HCT116 (cell line): ENCODE data around the gene FCRL2. TPM values are rescaled to one million over a fixed set of nuclear protein-coding genes. Genes with fewer than 3 reads are reported as not detected.

Experiments
- ATAC-seq: fragments of 200-7000 bp; cut with Tn5 transposase; 2 replicates; pipeline ENCODE4 v1.9.1; 2020; ENCODE audit warnings: mild to moderate bottlenecking, moderate library complexity
- BruUV-seq: library from RNA; stranded (reverse); fragments of 400-500 nt; replicated peaks from 2 replicates; lab custom pipeline; 2021; lab: Mats Ljungman, UMichigan
- CTCF ChIA-PET: fragments of 300-600 bp; sonication (Branson Sonifier 250); formaldehyde crosslinking; loops from one replicate; lab custom pipeline; 2021; ENCODE audit warnings: antibody characterized with exemption; lab: Charles Lee
- POLR2A ChIA-PET: fragments of 300-600, 350-600 bp; sonication (Branson Sonifier 250); formaldehyde crosslinking; loops from one replicate; lab custom pipeline; 2021; ENCODE audit warnings: antibody characterized with exemption; lab: Charles Lee
- RAD21 ChIA-PET, 2 experiments: fragments of 300-600 bp; sonication (Branson Sonifier 250); formaldehyde crosslinking; loops; one replicate each; lab custom pipeline; 2023; ENCODE audit warnings: low total read pairs in 2 of 2; ENCODE audit not compliant: uncharacterized antibody in 2 of 2, unreplicated experiment in 2 of 2, low non-redundant PET in 1 of 2; lab: Charles Lee
- DNase-seq: peaks from one replicate; pipeline ENCODE4 v3.0.0-alpha.2; 2010; ENCODE audit warnings: low read depth, low spot score
- H2AFZ ChIP-seq: fragments of 200-600 bp; shearing (Covaris generic), sonication (generic); 2 replicates; pipeline ENCODE4 v1.6.1; 2017; ENCODE audit warnings: low read depth, mixed run types, mixed read lengths, antibody characterized with exemption, low read length; ENCODE audit not compliant: poor library complexity, severe bottlenecking
- H3K27ac ChIP-seq: 2 replicates; pipeline ENCODE4 v1.5.1; 2012; ENCODE audit warnings: low read depth, low read length
- H3K27me3 ChIP-seq: fragments of 200-600 bp; sonication (generic); 2 replicates; pipeline ENCODE4 v1.6.1; 2016; ENCODE audit warnings: mixed run types, low read length, mixed read lengths; ENCODE audit not compliant: insufficient read depth
- H3K36me3 ChIP-seq, 2 experiments: fragments of 200-500 bp in 1 of 2; fragments of 200-600 bp in 1 of 2; sonication (Bioruptor generic) in 1 of 2; sonication (generic) in 1 of 2; 2 replicates each; pipeline versions ENCODE4 v1.5.1 to v1.6.1; 2014 to 2016; ENCODE audit warnings: low read length in 2 of 2, inconsistent platforms in 1 of 2, mixed read lengths in 1 of 2, mixed run types in 1 of 2; ENCODE audit not compliant: insufficient read depth in 2 of 2, control insufficient read depth in 1 of 2
- H3K4me1 ChIP-seq, 2 experiments: fragments of 200-600 bp in 1 of 2; sonication (generic) in 1 of 2; 2 replicates each; pipeline versions ENCODE4 v1.5.1 to v1.6.1; 2012 to 2017; ENCODE audit warnings: low read length in 2 of 2, inconsistent platforms in 1 of 2, mild to moderate bottlenecking in 1 of 2, mixed read lengths in 1 of 2, mixed run types in 1 of 2, moderate library complexity in 1 of 2; ENCODE audit not compliant: insufficient read depth in 2 of 2, control insufficient read depth in 1 of 2
- H3K4me2 ChIP-seq: fragments of 200-600 bp; sonication (generic); 2 replicates; pipeline ENCODE4 v1.6.1; 2017; ENCODE audit warnings: mixed run types, low read length, mixed read lengths
- H3K4me3 ChIP-seq, 2 experiments: fragments of 200-600 bp in 1 of 2; sonication (generic) in 1 of 2; replicated peaks in 1 of 2; 2 replicates each; pipeline ENCODE4 v1.5.1; 2011 to 2016; ENCODE audit warnings: low read length in 2 of 2, control low read depth in 1 of 2, low read depth in 1 of 2, mild to moderate bottlenecking in 1 of 2, mixed read lengths in 1 of 2, mixed run types in 1 of 2
- H3K79me2 ChIP-seq: fragments of 200-600 bp; sonication (generic); 2 replicates; pipeline ENCODE4 v1.6.1; 2017; ENCODE audit warnings: mild to moderate bottlenecking, mixed run types, low read length, moderate library complexity, mixed read lengths; ENCODE audit not compliant: insufficient read depth
- H3K9ac ChIP-seq: fragments of 200-600 bp; sonication (generic); 2 replicates; pipeline ENCODE4 v1.6.1; 2016; ENCODE audit warnings: low read length, mixed read lengths
- H3K9me2 ChIP-seq: fragments of 200-600 bp; sonication (generic), shearing (Covaris generic); 2 replicates; pipeline ENCODE4 v1.6.1; 2017; ENCODE audit warnings: mixed run types, mild to moderate bottlenecking, moderate library complexity; ENCODE audit not compliant: insufficient read depth
- H3K9me3 ChIP-seq, 2 experiments: fragments of 200-500 bp in 1 of 2; fragments of 200-600 bp in 1 of 2; sonication (Bioruptor generic) in 1 of 2; sonication (generic) in 1 of 2; 2 replicates each; pipeline ENCODE4 v1.6.1; 2014 to 2017; ENCODE audit warnings: low read length in 2 of 2, mixed read lengths in 2 of 2, inconsistent platforms in 1 of 2, low read depth in 1 of 2, mild to moderate bottlenecking in 1 of 2, mixed run types in 1 of 2, moderate library complexity in 1 of 2; ENCODE audit not compliant: control insufficient read depth in 1 of 2, insufficient read depth in 1 of 2
- H4K20me1 ChIP-seq: fragments of 200-600 bp; sonication (generic), shearing (Covaris generic); 2 replicates; pipeline ENCODE4 v1.6.1; 2017; ENCODE audit warnings: mixed run types, mild to moderate bottlenecking, moderate library complexity; ENCODE audit not compliant: insufficient read depth
- ATF3 ChIP-seq: IDR thresholded peaks from 2 replicates; pipeline ENCODE4 v1.6.1; 2012
- CEBPB ChIP-seq: IDR thresholded peaks from 2 replicates; pipeline ENCODE4 v1.6.1; 2012; ENCODE audit warnings: low read depth
- CTCF ChIP-seq, 3 experiments: fragments of 200-600 bp in 1 of 3; sonication (generic) in 1 of 3; IDR thresholded peaks in 2 of 3; conservative IDR thresholded peaks in 1 of 3; 2 replicates each; pipeline ENCODE4 v1.5.1; 2012 to 2017; ENCODE audit warnings: low read depth in 2 of 3, low read length in 2 of 3, antibody characterized with exemption in 1 of 3, borderline replicate concordance in 1 of 3, control low read depth in 1 of 3, mild to moderate bottlenecking in 1 of 3, mixed read lengths in 1 of 3, mixed run types in 1 of 3, moderate library complexity in 1 of 3; ENCODE audit not compliant: insufficient read depth in 1 of 3
- ELF1 ChIP-seq: IDR thresholded peaks from 2 replicates; pipeline ENCODE4 v1.6.1; 2012; ENCODE audit warnings: low read depth, borderline replicate concordance
- EZH2 ChIP-seq: fragments of 200-600 bp; sonication (generic); IDR thresholded peaks from 2 replicates; pipeline ENCODE4 v1.6.1; 2017; ENCODE audit warnings: antibody characterized with exemption, mixed run types
- EZH2phosphoT487 ChIP-seq: fragments of 200-600 bp; IDR thresholded peaks from 2 replicates; pipeline ENCODE4 v1.6.1; 2018; ENCODE audit warnings: antibody characterized with exemption, borderline replicate concordance
- JUND ChIP-seq: IDR thresholded peaks from 2 replicates; pipeline ENCODE4 v1.6.1; 2012
- MAX ChIP-seq: IDR thresholded peaks from 2 replicates; pipeline ENCODE4 v1.6.1; 2012
- POLR2A ChIP-seq: IDR thresholded peaks from 2 replicates; pipeline ENCODE4 v1.7.0; 2011; ENCODE audit warnings: borderline replicate concordance; ENCODE audit not compliant: insufficient read depth, insufficient read length; ENCODE audit errors: extremely low read depth
- REST ChIP-seq: IDR thresholded peaks from 2 replicates; pipeline ENCODE4 v1.6.1; 2012; ENCODE audit warnings: low read depth
- SIN3A ChIP-seq: IDR thresholded peaks from 2 replicates; pipeline ENCODE4 v1.6.1; 2012; ENCODE audit warnings: low read depth
- ZBTB33 ChIP-seq: IDR thresholded peaks from 2 replicates; pipeline ENCODE4 v1.6.1; 2011; ENCODE audit warnings: mild to moderate bottlenecking, low read length, moderate library complexity; ENCODE audit not compliant: insufficient replicate concordance; ENCODE audit errors: extremely low read depth
- ZFX ChIP-seq: fragments of 450-650 bp; IDR thresholded peaks from 2 replicates; pipeline ENCODE4 v1.6.1; 2017
- ZNF274 ChIP-seq: fragments of 200-500 bp; sonication (Bioruptor generic); IDR thresholded peaks from 2 replicates; pipeline ENCODE4 v1.6.1; 2014; ENCODE audit warnings: mild to moderate bottlenecking, low read depth, low read length, inconsistent platforms
- intact Hi-C: fragments of 100-400 bp; cut with micrococcal nuclease; formaldehyde crosslinking; loops from 2 replicates; pipeline ENCODE4 v1.10.0; 2022
- total RNA-seq: library from RNA; stranded (reverse); gene quantifications from one replicate; pipeline ENCODE4 v1.2.1, GENCODE V29; 2021; ENCODE audit not compliant: unreplicated experiment

Gene FCRL2
- total RNA-seq, 1 experiment from 2014 or later: not detected

- Histone ChIP-seq H4K20me1 (no peaks in the 10 kb centered on the region), H2AFZ (no peak overlapping the region), H3K4me3 (no peak overlapping the region), H3K27ac (no peak overlapping the region), H3K4me1 (no peaks in the 10 kb centered on the region), H3K36me3 (no peaks in the 10 kb centered on the region), H3K9me2 (no peaks in the 10 kb centered on the region), H3K9ac (no peak overlapping the region), H3K79me2 (no peaks in the 10 kb centered on the region), H3K4me2 (no peak overlapping the region), H3K9me3 (no peaks in the 10 kb centered on the region), H3K27me3 (peaks cover 9% of the 10 kb centered on the region; the same call in 1 of the 2 replicates)
- intact Hi-C loops: no loop called here
- ATAC-seq: no peak
- ChIA-PET RAD21 (no interaction called here), POLR2A (no interaction called here), CTCF (no interaction called here)
- no peak for TF ChIP-seq ELF1
- no peak for TF ChIP-seq MAX
- TF ChIP-seq SIN3A: no peak
- no peak for TF ChIP-seq EZH2
- TF ChIP-seq CEBPB: no peak
- TF ChIP-seq JUND: no peak
- TF ChIP-seq POLR2A: no peak
- no peak for TF ChIP-seq ZFX
- no TSS peak for BruUV-seq
- DNase-seq: no peak
Measured at GRCh38 chr1:157715736-157716135, 61.2 kb downstream of the FCRL2 start.

GRCh38 chr1:157711802-157712201, 65.1 kb downstream of the FCRL2 start:
- Histone ChIP-seq H3K9me2 (no peaks in the 10 kb centered on the region), H3K4me2 (no peak overlapping the region), H3K27me3 (peaks cover 16% of the 10 kb centered on the region; the same call in 1 of the 2 replicates), H2AFZ (no peak overlapping the region), H3K79me2 (no peaks in the 10 kb centered on the region), H3K9ac (no peak overlapping the region), H4K20me1 (no peaks in the 10 kb centered on the region), H3K4me1 (no peaks in the 10 kb centered on the region), H3K36me3 (no peaks in the 10 kb centered on the region), H3K4me3 (no peak overlapping the region), H3K9me3 (no peaks in the 10 kb centered on the region), H3K27ac (no peak overlapping the region)
- CTCF ChIA-PET: interaction anchor here (1.1 kb wide), 1 partner anchor 21 kb away, joined by 3 read pairs; no protein-coding TSS in a partner anchor
- ATAC-seq (no peak), DNase-seq (no peak)
- POLR2A ChIA-PET: no interaction called here
- intact Hi-C loops: no loop called here
- RAD21 ChIA-PET: no interaction called here
- no TSS peak for BruUV-seq
- TF ChIP-seq CTCF (IDR thresholded peaks at IDR 0.05 in 2 of 3, conservative IDR thresholded peaks at IDR 0.05 in 1 of 3; ENCODE audit: borderline replicate concordance in 1 of 3, insufficient read depth in 1 of 3, low read depth in 2 of 3, low read length in 2 of 3) (no peak), ATF3 (no peak), REST (no peak), ZBTB33 (no peak), EZH2phosphoT487 (no peak), ZNF274 (no peak), SIN3A (no peak)
